HG02840 (cell line): ENCODE results near the gene AKR1E2.

ENCODE experiments used
- ATAC-seq: cut with Tn5 transposase; IDR thresholded peaks from one replicate; pipeline ENCODE4 v1.9.1; 2021; ENCODE audit warnings: mild to moderate bottlenecking, moderate library complexity, moderate number of reproducible peaks; ENCODE audit not compliant: unreplicated experiment, low FRiP score

Gene AKR1E2

DNA sequence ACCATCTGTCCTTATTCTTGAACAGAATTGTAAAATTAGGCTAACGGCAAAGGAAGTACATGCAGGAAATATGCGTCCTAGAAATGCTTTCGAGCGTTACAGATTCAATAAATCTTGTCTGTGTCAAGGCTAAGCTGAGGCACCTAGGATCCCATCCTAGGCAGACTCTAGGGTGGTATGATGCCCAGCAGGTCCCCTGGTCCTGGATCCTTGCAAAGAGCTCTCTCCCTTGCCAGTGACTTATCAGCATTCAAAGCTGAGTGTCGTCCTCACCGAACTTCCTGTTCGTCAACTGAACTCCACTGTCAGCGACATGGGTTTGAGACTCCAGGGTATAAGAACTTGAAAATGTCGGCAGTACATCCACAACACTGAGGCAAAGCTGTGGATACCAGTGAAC is 61.5 kb downstream of the AKR1E2 start:
- ATAC-seq: no peak

DNA sequence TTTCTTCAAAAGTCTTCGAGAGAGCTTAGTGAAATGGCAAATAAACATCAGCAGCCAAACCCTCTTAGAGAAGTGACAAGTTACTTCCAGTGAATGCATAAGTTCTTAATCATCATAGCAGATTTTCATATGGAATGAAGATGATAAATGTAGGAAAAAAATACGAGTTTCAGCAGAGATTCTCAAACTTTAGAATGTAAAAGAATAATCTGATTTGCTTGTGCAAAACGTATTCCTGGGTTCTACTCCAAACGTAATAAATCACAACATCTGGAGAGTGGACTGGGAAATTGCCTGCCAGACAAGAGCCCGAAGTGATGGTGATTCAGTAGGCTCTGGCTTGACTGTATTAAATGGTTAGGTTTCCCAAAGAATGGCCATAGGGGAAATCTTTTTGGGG is 62.2 kb downstream of the AKR1E2 start:
- ATAC-seq: no peak

DNA sequence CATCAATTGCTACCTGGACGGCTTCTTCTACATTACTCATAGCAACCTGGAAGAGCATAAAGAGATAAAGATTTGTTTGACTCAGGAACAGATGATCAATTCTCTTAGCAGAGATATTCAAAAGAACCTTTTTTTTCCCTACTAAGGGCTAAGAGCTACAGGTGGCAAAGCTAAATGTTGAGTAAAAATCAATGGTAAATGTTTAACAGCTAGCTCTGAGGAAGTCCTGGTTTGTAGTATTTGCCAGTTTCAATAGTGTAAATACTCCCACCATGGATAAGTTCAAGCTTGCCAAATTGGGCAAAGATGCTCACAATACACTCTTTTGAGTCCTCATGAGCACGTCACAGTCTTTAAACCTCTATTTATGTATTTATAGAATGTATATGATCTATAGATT is 64.0 kb downstream of the AKR1E2 start:
- no peak for ATAC-seq

DNA sequence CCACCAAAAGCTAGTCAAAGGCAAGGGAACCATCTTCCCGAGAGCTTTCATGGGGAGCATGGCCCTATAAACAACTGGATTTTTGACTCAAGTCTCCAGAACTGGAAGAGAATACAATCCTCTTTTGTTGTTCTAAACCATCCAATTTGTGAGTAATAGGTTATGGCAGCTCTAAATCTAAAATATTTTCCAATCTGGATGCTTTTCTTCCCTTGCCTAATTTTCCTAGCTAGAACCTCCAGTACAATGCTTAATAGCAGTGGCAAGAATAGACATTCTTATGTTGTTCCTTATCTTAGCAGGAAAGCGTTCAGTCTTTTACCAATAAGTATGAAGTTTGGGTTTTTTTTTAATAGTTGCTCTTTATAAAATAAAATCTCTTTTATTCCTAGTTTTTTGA is 66.7 kb downstream of the AKR1E2 start:
- ATAC-seq: no peak

DNA sequence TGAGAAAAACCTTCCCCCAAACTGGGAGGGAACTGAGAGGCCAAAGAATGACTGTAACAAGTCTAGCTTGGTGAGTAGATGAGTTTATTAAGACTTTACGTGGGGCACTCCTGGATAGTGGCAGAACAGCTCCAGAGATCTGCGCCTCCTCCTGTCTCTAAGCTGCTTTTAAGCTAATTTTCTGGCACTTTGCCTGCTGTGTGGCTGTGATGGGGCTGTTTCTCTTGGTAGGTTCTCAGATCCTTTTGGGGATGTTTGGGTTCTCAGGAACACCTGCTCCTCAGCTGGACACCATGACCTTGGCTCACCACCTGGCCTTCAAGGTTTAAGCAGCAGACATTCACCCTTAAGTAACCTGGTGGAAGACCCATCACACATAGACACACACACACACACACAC is 68.3 kb downstream of the AKR1E2 start:
- no peak for ATAC-seq
